GM12878 (cell line): ENCODE results near the gene ATRN. TPM values are rescaled to one million over a fixed set of nuclear protein-coding genes. Genes with fewer than 3 reads are reported as not detected.

Experiments used
- ATAC-seq: fragments of 200-7000 bp; cut with Tn5 transposase; 3 replicates; pipeline ENCODE4 v1.9.1; 2020; ENCODE audit warnings: mild to moderate bottlenecking, moderate library complexity
- BruUV-seq: library from RNA; stranded (reverse); fragments of 400-500 nt; replicated peaks from 2 replicates; lab custom pipeline; 2021; lab: Mats Ljungman, UMichigan
- CTCF ChIA-PET: fragments of 300-600 bp; sonication (Branson Sonifier 250); formaldehyde crosslinking; extraction: SDS; loops from one replicate; lab custom pipeline; 2021; ENCODE audit warnings: inconsistent platforms; lab: Yijun Ruan, JAX
- POLR2A ChIA-PET: fragments of 350-600 bp; formaldehyde crosslinking; extraction: SDS; loops from one replicate; lab custom pipeline; 2021; ENCODE audit warnings: inconsistent platforms; lab: Charles Lee
- RAD21 ChIA-PET: fragments of 300-600 bp; sonication (Branson Sonifier 250); formaldehyde crosslinking; loops from one replicate; lab custom pipeline; 2023; ENCODE audit warnings: antibody characterized with exemption; ENCODE audit not compliant: unreplicated experiment; lab: Charles Lee
- SMC1A ChIA-PET: fragments of 300-600 bp; sonication (Branson Sonifier 250); formaldehyde crosslinking; loops from one replicate; lab custom pipeline; 2023; ENCODE audit not compliant: unreplicated experiment, uncharacterized antibody; lab: Charles Lee
- DNase-seq: peaks from one replicate; pipeline ENCODE4 v3.0.0-alpha.2; 2011; ENCODE audit warnings: low read depth, low spot score
- FAIRE-seq: peaks from 3 replicates; lab custom pipeline; 2011; peaks lifted over from hg19 to GRCh38; lab: Jason Lieb, UNC
- H2AFZ ChIP-seq: 2 replicates; pipeline ENCODE4 v1.6.0; 2011; ENCODE audit warnings: low read depth, low read length, control low read depth; ENCODE audit not compliant: control insufficient read depth
- H3K27ac ChIP-seq: 2 replicates; pipeline ENCODE4 v1.5.1; 2011; ENCODE audit warnings: control low read depth; ENCODE audit not compliant: control insufficient read depth, insufficient read depth
- H3K27me3 ChIP-seq, 2 experiments: replicated peaks in 1 of 2; 2 replicates each; pipeline versions ENCODE4 v1.6.0 to v1.6.1; 2011; ENCODE audit warnings: low read length in 1 of 2; ENCODE audit not compliant: control insufficient read depth in 2 of 2, insufficient read depth in 2 of 2
- H3K36me3 ChIP-seq, 2 experiments: 2 replicates each; pipeline ENCODE4 v1.5.1; 2011; ENCODE audit warnings: low read length in 1 of 2; ENCODE audit not compliant: control insufficient read depth in 2 of 2, insufficient read depth in 2 of 2
- H3K4me1 ChIP-seq: 2 replicates; pipeline ENCODE4 v1.6.1; 2011; ENCODE audit warnings: mild to moderate bottlenecking, low read length, moderate library complexity, mixed read lengths; ENCODE audit not compliant: control insufficient read depth, insufficient read depth
- H3K4me2 ChIP-seq: 2 replicates; pipeline ENCODE4 v1.6.0; 2011; ENCODE audit warnings: control low read depth; ENCODE audit not compliant: control insufficient read depth, insufficient read depth
- H3K4me3 ChIP-seq: fragments of 200-600 bp; sonication (generic); 2 replicates; pipeline ENCODE4 v1.5.1; 2016
- H3K79me2 ChIP-seq: 2 replicates; pipeline ENCODE4 v1.6.0; 2011; ENCODE audit warnings: low read length; ENCODE audit not compliant: control insufficient read depth, insufficient read depth
- H3K9ac ChIP-seq: 2 replicates; pipeline ENCODE4 v1.8.0; 2011; ENCODE audit warnings: low read length, control low read depth, mixed read lengths; ENCODE audit not compliant: control insufficient read depth, insufficient read depth
- H3K9me3 ChIP-seq: replicated peaks from 3 replicates; pipeline ENCODE4 v1.5.1; 2011; ENCODE audit warnings: mild to moderate bottlenecking, low read length; ENCODE audit not compliant: control insufficient read depth, insufficient read depth
- H4K20me1 ChIP-seq: 2 replicates; pipeline ENCODE4 v1.6.0; 2011; ENCODE audit not compliant: control insufficient read depth, insufficient read depth
- ETV6 ChIP-seq, 2 experiments: fragments of 450-650 bp in 1 of 2; IDR thresholded peaks in 1 of 2; conservative IDR thresholded peaks in 1 of 2; 2 replicates each; pipeline ENCODE4 v1.6.1; 2014; ENCODE audit warnings: antibody characterized with exemption in 1 of 2, borderline replicate concordance in 1 of 2, low read depth in 1 of 2, mild to moderate bottlenecking in 1 of 2, moderate library complexity in 1 of 2
- FOXK2 ChIP-seq: fragments of 450-650 bp; IDR thresholded peaks from 2 replicates; pipeline ENCODE4 v1.6.1; 2017; ENCODE audit warnings: mild to moderate bottlenecking, moderate library complexity
- HDAC6 ChIP-seq: fragments of 200-600 bp; sonication (generic); IDR thresholded peaks from one replicate; pipeline ENCODE4 v1.8.0; 2017; ENCODE audit warnings: antibody characterized with exemption; ENCODE audit not compliant: unreplicated experiment
- IKZF2 ChIP-seq, 2 experiments: fragments of 450-650 bp; IDR thresholded peaks; 2 replicates each; pipeline ENCODE4 v1.6.1; 2017; ENCODE audit warnings: mild to moderate bottlenecking in 2 of 2, moderate library complexity in 2 of 2
- MYB ChIP-seq: fragments of 150-350 bp; IDR thresholded peaks from 2 replicates; pipeline ENCODE4 v1.6.1; 2014; ENCODE audit warnings: mild to moderate bottlenecking, low read depth, low read length, borderline replicate concordance
- TCF7 ChIP-seq: IDR thresholded peaks from 2 replicates; pipeline ENCODE4 v1.6.1; 2014; ENCODE audit warnings: antibody characterized with exemption, borderline replicate concordance
- ZBED1 ChIP-seq: IDR thresholded peaks from 2 replicates; pipeline ENCODE4 v1.6.1; 2016; ENCODE audit warnings: borderline replicate concordance
- ZNF274 ChIP-seq: IDR thresholded peaks from one replicate; pipeline ENCODE4 v1.8.0; 2011; ENCODE audit not compliant: insufficient read length, insufficient read depth
- WGBS: methylation state at CpG from one replicate; pipeline ENCODE4 v1.1.6; 2016; ENCODE audit warnings: low lambda C conversion rate; ENCODE audit not compliant: insufficient replicate concordance, insufficient coverage; ENCODE audit errors: missing lambda C conversion rate; 5-methylcytosine and 5-hydroxymethylcytosine counted together
- in situ Hi-C: fragments of 300-500 bp; cut with MboI; formaldehyde crosslinking; loops from 9 replicates; pipeline ENCODE4 v1.14.3; 2018; ENCODE audit warnings: mixed read lengths
- intact Hi-C: fragments of 100-400 bp; cut with micrococcal nuclease; formaldehyde crosslinking; loops from one replicate; pipeline ENCODE4 v1.14.2; 2022; ENCODE audit not compliant: unreplicated experiment
- polyA plus RNA-seq, 11 experiments: library from polyadenylated mRNA; depleted of rRNA in 4 of 11; unstranded in 6 of 11; stranded (reverse) in 5 of 11; fragments of >200 nt; fragmentation: Nextera tagmentation in 4 of 11; fragmentation: Illumina TruSeq in 1 of 11; extraction: Ambion mirVana in 4 of 11; extraction: Trizol in 1 of 11; gene quantifications; 1 replicate in 1 of 11; 2 replicates in 10 of 11; pipeline versions ENCODE4 v1.2.1 to v1.2.3, GENCODE V29; 2011 to 2016; ENCODE audit warnings: inconsistent platforms in 2 of 11, missing spikeins in 2 of 11, low read depth in 1 of 11
- total RNA-seq, 4 experiments: library from RNA; depleted of rRNA in 3 of 4; stranded (reverse); fragments of >200 nt in 3 of 4; fragmentation: Illumina TruSeq in 1 of 4; extraction: Trizol in 1 of 4; gene quantifications; 2 replicates each; pipeline versions ENCODE4 v1.2.1 to v1.2.3, GENCODE V29; 2013 to 2021
- TF ChIP-seq, protein P1 (sequence below): fragments of 450-650 bp; IDR thresholded peaks from 2 replicates; pipeline ENCODE4 v1.6.1; 2017; ENCODE audit warnings: mild to moderate bottlenecking, low read depth, inconsistent platforms; ENCODE audit not compliant: poor library complexity, severe bottlenecking
- TF ChIP-seq, protein P2 (sequence below): fragments of 450-650 bp; formaldehyde crosslinking; IDR thresholded peaks from 2 replicates; pipeline ENCODE4 v1.5.0; 2022; ENCODE audit warnings: mild to moderate bottlenecking, missing genetic modification characterization

Gene ATRN
- total and polyA plus RNA-seq, 10 of the 15 experiments (the other 5 are each of a cell fraction or from before 2014, with no cell fraction given): 0.71 to 11.6 (median 6.9) TPM

DNA sequence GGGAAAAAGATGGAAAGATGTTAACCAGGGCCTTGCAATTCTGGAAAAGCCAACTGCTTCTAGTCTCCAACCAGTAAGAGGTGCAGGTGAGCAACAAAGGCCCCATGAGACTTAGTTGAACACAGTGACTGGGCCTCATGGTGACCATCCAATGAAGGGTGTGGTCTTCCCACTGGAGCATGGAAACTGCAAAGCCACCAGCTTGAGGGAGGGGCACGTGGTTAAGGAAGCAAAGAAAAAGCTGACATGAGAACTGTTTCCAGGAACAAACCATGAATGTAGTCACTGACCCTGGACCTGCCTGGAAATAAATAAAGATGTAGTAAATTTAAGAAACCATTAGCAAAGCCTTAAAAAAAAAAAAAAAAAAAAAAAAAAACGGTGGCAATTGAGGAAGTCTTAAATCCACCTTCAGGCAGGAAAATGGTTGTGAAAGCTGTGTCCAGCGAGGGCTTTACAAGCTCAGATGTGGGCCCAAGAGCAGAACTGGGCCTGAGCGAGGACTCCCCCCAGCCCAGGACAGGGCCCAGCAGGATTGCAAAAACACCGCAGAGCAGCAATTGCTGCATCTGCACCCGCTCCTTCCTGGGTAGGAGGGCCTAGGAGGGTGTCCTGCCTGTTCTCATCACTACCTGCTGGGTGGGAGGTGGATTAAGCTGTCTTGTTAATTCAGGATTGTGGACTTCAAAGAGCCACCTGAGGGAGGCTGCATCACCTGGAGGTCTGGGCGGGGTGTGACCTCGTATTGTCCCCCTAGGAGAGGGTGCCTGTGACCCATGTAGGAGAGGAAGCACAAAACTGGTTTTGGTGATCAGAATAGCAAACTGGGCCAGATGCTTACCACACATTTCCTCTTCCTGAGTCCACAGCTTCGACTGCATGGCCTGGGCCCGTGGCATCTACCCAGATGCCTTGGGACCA is 182.1 kb downstream of the ATRN start:
- ChIA-PET RAD21 (no interaction called here), CTCF (no interaction called here), SMC1A (interaction anchor here (0.5 kb wide), 1 partner anchor 73 kb away, joined by 4 read pairs; no protein-coding TSS in a partner anchor)
- H3K9me3 ChIP-seq: no peaks in the 10 kb centered on the region
- BruUV-seq: no TSS peak
- H3K27ac ChIP-seq: no peak overlapping the region
- ATAC-seq (no peak), FAIRE-seq (peak; percentile 27)
- no peaks in the 10 kb centered on the region for H4K20me1 ChIP-seq
- H3K79me2 ChIP-seq: no peaks in the 10 kb centered on the region
- H3K4me3 ChIP-seq: no peak overlapping the region
- no peaks in the 10 kb centered on the region for H3K36me3 ChIP-seq
- no peak overlapping the region for H3K9ac ChIP-seq
- WGBS: 65% methylated on average over 10 of the region's 10 CpGs
- peaks cover under 1% of the 10 kb centered on the region; the same call in 1 of the 2 replicates for H3K4me1 ChIP-seq
- no peak overlapping the region for H2AFZ ChIP-seq
- TF ChIP-seq, protein P1, sequence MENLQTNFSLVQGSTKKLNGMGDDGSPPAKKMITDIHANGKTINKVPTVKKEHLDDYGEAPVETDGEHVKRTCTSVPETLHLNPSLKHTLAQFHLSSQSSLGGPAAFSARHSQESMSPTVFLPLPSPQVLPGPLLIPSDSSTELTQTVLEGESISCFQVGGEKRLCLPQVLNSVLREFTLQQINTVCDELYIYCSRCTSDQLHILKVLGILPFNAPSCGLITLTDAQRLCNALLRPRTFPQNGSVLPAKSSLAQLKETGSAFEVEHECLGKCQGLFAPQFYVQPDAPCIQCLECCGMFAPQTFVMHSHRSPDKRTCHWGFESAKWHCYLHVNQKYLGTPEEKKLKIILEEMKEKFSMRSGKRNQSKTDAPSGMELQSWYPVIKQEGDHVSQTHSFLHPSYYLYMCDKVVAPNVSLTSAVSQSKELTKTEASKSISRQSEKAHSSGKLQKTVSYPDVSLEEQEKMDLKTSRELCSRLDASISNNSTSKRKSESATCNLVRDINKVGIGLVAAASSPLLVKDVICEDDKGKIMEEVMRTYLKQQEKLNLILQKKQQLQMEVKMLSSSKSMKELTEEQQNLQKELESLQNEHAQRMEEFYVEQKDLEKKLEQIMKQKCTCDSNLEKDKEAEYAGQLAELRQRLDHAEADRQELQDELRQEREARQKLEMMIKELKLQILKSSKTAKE: no peak
- no peak for TF ChIP-seq HDAC6
- TF ChIP-seq IKZF2 (IDR thresholded peaks at IDR 0.05): no peak
- no peak for TF ChIP-seq ETV6 (conservative IDR thresholded peaks at IDR 0.05 in 1 of 2, IDR thresholded peaks at IDR 0.05 in 1 of 2; ENCODE audit: borderline replicate concordance in 1 of 2, low read depth in 1 of 2)
- TF ChIP-seq, protein P2, sequence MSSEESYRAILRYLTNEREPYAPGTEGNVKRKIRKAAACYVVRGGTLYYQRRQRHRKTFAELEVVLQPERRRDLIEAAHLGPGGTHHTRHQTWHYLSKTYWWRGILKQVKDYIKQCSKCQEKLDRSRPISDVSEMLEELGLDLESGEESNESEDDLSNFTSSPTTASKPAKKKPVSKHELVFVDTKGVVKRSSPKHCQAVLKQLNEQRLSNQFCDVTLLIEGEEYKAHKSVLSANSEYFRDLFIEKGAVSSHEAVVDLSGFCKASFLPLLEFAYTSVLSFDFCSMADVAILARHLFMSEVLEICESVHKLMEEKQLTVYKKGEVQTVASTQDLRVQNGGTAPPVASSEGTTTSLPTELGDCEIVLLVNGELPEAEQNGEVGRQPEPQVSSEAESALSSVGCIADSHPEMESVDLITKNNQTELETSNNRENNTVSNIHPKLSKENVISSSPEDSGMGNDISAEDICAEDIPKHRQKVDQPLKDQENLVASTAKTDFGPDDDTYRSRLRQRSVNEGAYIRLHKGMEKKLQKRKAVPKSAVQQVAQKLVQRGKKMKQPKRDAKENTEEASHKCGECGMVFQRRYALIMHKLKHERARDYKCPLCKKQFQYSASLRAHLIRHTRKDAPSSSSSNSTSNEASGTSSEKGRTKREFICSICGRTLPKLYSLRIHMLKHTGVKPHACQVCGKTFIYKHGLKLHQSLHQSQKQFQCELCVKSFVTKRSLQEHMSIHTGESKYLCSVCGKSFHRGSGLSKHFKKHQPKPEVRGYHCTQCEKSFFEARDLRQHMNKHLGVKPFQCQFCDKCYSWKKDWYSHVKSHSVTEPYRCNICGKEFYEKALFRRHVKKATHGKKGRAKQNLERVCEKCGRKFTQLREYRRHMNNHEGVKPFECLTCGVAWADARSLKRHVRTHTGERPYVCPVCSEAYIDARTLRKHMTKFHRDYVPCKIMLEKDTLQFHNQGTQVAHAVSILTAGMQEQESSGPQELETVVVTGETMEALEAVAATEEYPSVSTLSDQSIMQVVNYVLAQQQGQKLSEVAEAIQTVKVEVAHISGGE (CRISPR knock-in tag): no peak
- TF ChIP-seq FOXK2: no peak
- no peak for TF ChIP-seq MYB
- no peak for TF ChIP-seq TCF7
- no peak for TF ChIP-seq ZBED1
- TF ChIP-seq ZNF274: no peak
- TF ChIP-seq, all 136 proteins: peak for 0
- no peak overlapping the region for H3K4me2 ChIP-seq
- in situ Hi-C loops (no loop called here), intact Hi-C loops (no loop called here)
- no peak for DNase-seq
- H3K27me3 ChIP-seq: no peaks in the 10 kb centered on the region
- POLR2A ChIA-PET: interaction anchor here (0.7 kb wide), 1 partner anchor 602 kb away, joined by 4 read pairs; no protein-coding TSS in a partner anchor
